NCI-H345 treated with DMSO at 0.1 percent for 48 hours (cell line): ENCODE measurements around the gene ACOT11.
"Not testable (repeated sequence)": the region's sequence is repeated elsewhere in the genome, so short reads cannot be mapped to it uniquely, and the experiment has no call there.

Experiments used
- DNase-seq: peaks from one replicate; lab custom pipeline; 2025; ENCODE audit not compliant: unreplicated experiment; lab: John Stamatoyannopoulos, UW

The ACOT11 gene

DNA sequence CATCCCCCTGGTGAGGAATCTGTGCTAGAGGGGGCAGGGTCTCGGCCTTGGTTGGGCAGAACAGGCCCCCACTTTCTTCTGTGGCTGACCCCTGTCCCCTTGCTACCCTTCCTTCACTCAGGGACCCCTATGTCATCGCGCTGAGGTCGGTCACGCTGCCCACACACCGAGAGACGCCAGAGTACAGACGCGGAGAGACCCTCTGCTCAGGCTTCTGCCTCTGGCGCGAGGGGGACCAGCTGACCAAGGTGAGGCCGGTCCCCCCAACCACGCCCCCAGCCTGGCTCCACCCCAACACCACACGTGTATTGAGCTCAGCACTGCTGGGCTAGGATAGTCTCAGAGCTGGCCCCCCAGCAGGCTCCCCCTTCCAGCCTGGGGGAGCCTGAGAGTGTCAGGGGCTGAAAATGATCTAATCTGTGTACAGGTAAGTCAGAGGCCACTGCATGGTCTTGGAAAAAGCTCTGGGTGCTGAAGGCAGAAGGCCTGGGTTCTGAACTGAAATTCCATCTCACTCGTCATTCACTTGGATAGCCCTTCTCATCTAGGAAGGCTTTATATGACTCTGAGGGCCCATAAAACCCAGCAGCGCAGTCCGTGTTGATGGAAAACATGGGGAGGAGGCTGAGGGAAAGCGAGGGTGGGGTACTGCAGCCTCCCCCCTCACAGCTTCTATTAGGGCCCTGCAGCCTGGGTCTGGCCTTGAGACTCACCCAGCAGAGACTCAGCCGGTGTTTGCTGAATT is 60.0 kb downstream of the ACOT11 start:
- DNase-seq, result no peak

DNA sequence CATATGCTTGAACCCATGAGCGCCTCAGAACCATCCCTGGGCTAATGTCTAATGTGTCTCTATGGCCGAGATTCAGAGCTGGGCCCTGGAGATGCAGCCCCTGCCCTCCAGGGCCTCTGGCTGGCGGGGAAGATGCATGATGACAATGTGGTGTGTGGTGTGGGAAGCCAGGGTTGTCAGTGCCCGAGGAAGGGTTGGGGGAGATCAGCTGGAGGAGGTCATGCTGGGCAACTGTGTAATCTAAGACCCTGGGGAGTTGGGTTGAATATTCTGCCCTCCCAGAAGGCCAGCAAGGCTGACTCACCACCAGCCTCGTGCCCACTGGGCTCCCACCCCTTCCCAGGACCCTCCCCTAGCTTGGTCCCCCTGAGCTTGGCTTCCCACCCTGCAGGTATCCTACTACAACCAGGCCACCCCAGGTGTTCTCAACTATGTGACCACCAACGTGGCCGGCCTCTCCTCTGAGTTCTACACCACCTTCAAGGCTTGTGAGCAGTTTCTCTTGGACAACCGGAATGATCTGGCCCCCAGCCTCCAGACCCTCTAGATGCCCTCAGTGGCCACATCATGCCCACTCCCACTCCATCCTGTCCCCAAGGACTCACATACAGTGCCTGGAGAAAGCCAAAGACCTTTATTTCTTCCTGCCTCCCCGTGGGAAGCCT is 60.7 kb downstream of the ACOT11 start:
- no peak for DNase-seq

DNA sequence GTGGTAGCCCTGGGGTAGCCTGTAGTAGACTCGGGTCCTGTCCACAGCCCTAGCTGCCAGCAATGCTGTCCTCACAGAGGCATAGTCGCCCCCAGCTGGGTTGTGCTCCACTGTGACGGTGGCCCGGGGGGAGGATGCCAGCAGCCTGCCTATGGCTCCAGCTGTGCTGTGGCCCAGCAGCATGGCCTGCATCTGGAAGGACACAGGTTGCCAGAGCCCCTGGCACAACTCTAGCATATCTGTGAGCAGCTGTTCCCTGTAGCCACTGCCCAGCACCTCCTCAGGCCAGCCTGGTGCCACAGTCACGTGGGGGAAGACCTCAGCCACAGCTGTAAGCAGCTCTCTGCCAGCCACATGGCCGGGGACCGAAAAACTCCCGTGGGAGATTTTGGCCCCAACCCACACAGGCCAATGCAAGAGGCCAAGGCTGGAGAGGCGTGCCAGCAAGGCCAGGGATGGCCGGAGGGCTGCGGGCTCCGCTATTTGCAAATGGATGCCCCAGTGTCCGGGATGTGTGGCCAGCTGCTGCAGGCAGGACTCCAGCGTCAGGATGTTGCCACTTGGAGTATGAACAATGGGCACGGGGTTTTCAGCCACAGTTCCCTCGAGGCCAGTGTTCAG is 61.4 kb downstream of the ACOT11 start:
- no peak for DNase-seq

DNA sequence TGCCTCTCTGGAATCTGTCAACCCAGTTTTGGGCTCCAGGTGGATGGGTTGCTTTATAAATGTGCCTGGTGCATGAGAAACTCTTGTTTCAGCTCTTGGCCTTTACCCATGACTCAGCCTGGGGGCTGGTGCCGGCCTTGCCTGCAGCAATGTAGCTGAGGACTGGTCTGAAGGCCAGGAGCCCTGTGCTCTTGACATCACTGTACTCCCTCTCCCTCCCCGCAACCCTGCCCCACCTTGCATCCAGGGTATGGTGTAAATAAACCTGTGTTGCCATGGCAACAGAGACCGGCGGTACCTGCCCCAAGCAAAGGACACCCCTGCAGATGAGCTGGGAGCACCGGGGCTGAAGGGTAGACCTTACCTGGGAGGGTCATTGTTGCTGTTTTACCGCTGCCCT is 62.0 kb downstream of the ACOT11 start:
- DNase-seq, result no peak

DNA sequence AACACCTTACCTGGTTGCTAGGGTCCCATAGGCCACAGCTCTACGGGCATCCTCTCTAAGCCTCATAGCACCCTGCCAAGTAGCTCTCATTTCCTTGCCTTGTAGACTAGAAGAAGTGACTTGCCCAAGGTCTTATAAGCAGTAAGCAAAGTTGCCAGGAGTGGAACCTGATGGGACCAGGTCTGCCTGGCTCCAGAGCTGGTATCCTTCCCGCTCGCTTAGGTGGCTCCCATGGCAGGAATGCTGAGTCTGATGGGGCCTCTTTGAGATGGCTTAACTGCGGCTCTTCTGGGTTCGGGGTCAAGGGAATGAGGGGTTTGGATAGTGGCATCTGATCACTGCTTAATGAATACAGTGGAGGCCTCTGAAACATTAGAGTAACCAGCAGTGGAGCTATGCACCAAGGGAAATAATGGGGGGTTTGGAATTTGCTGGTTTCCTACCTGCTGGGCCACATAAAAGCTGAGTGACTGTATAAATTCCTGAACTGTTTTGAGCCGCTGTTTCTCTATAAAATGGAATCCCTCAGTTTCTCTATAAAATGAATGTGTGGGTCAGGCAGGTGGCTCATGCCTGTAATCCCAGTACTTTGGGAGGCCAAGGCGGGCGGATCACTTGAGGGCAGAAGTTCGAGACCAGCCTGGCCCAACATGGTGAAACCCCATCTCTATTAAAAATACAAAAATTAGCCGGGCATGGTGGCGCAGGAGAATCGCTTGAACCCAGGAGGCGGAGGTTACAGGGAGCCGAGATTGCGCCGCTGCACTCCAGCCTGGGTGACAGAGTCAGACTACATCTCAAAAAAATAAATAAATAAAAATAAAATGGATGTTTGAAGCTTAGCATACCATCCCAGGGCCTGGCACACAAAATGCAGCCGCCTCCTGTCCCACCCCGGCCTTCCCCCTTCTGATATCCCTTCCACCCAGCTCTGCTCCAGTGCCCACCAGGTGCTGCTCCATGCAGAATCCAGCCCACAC is 62.9 kb downstream of the ACOT11 start:
- no peak for DNase-seq

DNA sequence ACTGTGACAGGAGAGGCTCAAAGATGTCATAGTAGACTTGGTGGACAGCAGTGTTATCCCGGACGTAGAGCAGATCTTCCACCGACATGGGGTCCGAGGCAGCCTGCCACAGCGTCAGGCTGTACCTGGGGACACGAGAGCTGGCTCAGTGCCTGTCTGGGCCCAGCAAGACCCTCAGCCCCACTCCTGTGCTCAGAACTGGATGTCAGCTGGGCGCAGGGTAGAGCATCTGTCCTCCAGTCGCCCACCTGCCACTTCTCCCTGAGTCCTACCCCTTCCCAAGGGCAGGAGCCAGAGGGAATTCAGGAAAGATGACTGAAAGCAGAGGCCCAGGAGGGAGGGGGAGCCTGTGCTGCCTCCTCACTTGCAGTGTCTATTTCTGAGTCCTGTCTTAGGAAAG is 63.6 kb downstream of the ACOT11 start:
- no peak for DNase-seq

DNA sequence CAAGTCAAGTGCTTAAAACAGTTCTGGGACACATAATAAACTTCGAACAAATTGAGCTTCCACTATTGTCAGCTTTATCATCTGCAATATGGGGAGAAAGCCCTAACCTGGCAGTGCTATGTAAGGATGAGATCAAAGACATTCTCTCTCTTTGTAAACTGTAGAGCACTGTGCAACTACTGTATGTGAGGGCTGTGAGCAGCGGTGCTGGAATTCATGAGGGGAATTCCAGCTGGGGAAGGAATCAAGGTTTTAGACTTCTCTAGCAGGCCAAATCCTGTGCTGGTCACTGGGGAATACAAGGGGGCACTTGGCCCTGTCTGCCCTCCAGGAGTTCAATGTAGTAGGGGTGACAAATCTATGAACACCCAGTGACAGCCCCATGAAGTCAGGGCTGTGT is 66.0 kb downstream of the ACOT11 start:
- DNase-seq, result no peak

DNA sequence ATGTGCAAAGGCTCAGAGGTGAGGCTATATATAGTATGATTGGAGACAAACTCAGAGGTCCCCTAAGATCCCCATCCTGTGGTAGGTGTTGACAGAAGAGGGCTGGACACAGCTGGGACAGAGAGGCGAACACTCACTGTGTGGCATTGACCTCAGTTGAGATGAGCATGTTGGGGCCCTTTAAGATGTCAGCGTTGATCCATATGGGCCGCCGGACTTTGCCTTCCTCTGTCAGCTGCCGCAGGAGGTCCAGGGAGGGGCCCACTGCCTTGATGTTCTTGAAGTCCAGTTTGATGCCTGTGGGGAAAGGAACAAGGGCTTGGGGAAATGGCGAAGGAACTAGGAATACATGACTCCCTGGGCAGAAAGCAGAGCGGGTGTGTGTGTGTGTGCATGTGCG is 66.5 kb downstream of the ACOT11 start:
- DNase-seq, result no peak

DNA sequence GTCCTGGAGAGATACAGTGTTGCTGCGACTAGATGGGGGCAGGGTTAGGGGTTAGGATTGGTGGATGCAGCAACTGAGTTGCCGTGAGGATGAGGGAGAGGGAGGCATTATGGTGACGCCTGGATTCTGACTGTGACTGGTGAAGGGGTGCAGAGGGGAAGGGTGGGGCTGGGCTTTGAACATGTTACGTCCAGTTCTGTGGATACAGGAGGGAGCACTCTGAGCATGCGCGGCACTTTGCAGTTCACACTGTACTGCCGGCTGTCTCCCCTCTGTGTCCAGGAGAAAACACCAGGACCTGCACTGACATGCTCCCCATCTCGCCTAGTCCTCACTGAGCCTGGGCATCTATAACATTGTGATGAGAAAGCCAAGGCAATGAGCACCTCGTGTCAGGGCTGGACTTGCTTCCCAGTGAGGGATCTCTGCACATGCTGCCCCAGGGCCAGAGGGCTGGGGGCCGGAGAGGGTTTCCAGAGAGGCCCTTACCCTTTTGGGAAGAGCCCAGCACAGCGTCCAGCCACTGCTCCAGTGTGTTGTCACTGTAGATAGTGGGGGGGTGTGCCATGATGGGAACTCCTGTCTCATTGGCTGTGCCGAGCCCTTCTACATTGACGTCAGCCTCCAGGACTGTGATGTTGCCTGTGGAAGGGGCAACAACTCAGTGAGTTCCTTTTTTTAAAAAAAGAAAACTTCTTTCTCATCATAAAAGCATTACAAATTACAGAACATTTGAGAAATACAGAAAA is 67.7 kb downstream of the ACOT11 start:
- DNase-seq, result no peak

DNA sequence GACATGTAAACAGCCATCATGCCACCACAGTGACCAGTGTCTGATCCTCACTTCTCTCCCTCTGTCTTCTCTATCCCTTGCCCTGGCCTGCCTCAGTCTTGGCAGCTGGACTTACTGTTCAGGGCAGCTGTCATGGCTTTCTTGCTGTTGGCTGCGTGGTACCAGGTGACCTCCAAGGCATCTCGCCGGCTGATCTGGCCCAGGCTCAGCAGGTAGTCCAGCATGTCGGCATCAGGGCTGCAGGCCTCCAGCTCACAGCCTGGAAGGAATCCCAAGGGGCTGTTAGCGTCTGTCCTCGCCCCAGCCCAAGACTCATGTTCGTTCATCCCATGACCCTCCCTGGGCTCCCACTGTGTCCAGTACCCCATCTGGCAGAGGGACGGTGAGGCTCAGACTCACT is 71.7 kb downstream of the ACOT11 start:
- DNase-seq, result no peak

DNA sequence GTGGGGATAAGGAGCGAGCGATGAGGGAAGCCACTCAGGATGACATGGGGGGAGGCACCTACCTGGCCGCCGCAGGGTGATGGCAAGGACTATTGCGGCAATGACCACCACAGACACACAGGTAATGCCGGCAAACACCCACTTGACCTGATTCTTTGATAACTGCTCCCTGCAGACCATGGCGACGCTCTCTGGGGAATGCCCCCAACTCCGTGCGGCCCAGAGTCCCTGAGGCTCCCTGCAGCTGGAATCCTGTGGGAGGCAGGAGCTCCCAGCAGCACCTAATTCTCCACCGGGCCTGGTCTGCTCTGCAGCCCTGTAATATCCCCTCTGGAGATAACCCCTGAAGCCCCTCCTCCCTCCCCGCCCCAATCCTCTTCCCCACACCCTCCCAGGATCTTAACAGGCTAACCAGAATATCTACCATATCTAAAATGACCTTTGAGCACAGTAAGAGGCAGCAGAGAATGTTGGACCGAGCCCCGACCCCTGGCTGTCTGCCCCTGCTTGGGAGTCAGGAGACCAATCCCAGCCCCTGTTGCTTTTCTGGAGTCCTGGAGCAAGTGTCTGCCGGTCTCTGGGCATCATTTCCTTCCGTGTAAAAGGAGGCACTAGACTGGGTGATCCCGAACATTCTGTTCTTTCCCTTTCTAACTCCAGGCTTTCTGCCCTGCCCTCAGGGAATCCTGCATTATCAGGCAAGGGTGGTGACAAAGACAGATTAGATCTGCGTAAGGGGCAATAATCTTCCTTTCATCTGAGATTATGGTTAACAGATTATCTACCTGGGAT is 75.4 kb downstream of the ACOT11 start, which contains the start of gene FAM151A:
TSS of gene FAM151A (minus strand) at position 310 of the 792 bp plus-strand sequence. CDS start at position 180, 130 bp downstream.
- DNase-seq, result no peak

DNA sequence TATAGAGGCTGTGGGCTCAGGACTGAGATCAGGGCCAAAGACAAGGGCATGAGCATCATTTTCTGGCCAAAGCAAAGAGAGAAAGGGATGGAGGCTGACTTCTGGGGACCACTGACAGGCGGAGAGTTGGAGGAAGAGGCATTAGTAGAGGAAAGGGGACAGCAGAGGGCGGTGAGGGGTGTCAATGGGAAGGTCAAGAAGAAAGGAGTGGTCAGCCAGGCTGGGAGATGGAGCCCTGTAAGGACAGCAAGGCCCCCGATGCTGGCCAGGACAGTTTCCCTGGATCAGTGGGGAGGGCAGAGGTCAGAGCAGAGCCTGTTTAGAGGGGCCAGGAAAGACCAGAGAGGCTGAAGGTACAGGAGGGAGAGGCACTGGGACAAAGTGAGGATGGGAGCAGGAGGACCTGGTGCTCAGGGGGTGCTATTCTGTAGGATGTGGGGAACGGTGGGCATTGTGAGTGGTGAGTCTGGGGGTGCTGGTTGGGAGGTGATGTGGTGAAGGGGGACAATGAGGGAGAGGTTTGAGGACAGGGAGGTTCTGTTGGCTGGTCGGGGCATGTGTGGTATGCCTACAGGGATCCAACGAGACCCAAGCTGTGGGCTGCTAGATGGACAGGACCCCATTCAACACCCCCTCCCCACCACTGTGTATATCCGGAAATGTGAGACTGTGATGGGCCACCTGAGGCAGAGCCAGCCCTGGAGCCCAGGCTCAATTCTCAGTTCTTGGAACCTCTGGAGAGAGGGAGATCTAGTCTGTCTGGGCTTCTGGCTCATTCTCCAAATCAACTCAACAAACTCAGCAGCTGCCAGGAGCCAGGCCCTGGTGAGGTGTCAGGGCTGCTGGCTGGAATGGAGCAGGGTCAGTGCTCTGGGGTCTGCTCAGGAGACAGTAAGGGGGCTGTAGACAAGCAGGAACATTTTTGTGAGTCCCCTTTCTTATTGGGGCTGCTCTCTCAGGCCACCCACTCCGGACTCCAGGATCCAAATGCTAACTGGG is 76.7 kb downstream of the ACOT11 start:
- peak; percentile 8 for DNase-seq

DNA sequence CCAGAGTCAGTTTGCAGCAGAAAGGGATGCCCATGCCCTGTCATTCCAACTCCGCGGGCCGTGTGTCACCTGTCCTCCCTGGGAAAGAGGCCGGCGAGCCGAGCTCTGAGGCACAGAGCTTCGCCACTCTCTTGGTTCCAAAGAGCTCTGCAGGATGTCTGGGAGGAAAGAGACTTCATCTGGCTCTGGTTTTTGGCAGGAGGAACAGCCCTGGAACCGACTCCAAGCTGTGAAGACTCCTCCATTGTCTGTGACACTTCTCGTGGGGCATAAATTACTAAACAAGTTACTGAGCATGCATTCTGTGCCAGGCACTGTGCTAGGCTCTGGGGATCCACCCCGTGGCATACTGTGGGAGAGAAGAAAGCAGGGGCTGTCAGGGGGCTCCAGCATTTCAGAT is 79.2 kb downstream of the ACOT11 start:
- no peak for DNase-seq

DNA sequence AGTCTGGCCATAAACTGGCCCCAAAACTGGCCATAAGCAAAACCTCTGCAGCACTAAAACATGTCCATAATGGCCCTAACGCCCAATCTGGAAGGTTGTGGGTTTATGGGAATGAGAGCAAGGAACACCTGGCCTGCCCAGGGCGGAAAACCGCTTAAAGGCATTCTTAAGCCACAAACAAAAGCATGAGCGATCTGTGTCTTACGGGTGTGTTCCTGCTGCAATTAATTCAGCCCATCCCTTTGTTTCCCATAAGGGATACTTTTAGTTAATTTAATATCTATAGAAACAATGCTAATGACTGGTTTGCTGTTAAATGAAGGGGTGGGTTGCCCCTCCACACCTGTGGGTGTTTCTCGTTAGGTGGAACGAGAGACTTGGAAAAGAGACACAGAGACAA is 87.8 kb downstream of the ACOT11 start:
- DNase-seq, result not testable (repeated sequence)

DNA sequence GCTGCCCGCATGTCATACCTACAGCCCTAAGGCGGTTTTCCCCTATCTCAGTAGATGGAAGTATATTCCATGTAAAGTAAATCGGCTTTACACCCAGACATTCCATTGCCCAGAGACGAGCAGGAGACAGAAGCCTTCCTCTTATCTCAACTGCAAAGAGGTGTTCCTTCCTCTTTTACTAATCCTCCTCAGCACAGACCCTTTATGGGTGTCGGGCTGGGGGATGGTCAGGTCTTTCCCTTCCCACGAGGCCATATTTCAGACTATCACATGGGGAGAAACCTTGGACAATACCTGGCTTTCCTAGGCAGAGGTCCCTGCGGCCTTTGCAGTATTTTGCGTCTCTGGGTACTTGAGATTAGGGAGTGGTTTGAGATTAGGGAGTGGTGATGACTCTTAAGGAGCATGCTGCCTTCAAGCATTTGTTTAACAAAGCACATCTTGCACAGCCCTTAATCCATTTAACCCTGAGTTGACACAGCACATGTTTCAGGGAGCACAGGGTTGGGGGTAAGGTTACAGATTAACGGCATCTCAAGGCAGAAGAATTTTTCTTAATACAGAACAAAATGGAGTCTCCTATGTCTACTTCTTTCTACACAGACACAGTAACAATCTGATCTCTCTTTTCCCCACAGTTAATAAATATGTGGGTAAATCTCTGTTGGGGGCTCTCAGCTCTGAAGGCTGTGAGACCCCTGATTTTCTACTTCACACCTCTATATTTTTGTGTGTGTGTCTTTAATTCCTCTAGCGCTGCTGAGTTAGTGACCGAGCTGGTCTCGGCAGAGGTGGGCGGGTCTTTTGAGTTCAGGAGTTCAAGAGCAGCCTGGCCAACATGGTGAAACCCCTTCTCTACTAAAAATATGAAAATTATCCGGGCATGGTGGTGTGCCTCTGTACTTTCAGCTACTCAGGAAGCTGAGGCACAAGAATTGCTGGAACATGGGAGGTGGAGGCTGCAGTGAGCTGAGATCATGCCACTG is 88.7 kb downstream of the ACOT11 start:
- not testable (repeated sequence) for DNase-seq

DNA sequence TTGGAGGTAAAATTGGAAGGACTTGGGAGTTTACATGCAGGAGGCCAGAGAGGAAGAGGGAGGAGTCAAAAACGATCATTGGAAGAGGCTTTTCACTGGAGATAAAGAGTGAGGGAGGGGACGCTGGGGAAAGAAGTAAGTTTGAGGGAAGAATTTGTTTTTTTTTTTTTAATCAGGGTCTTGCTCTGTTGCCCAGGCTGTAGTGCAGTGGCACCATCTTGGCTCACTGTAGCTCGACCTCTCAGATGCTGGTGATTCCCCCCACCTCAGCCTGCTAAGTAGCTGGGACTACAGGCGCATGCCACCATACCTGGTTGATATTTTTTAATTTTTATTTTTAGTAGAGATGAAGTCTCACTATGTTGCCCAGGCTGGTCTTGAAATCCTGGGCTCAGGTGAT is 92.3 kb downstream of the ACOT11 start:
- no peak for DNase-seq
